Right ventricle myocardium superior (tissue), 1 donor: ENCODE results near the gene DLX4. TPM values are rescaled to one million over a fixed set of nuclear protein-coding genes. Genes with fewer than 3 reads are reported as not detected.

ENCODE experiments used
- total RNA-seq: library from RNA; stranded (reverse); fragmentation: NEBNext Ultra II Directional; extraction: Animal tissue kit (Norgen Biotek cat#: 25700); gene quantifications from one replicate; pipeline ENCODE4 v1.2.1, GENCODE V29; 2021
- donor health status: DM: no; HTN: yes; CAD: no; lungs with severe emphysema.

DLX4 gene
- total RNA-seq, 1 donor from 2014 or later, result not detected

Other genes with a start within 250 kb of the DLX4 start
- 9.5 TPM for gene FAM117A, start 205.1 kb upstream of the DLX4 start, total RNA-seq
- 42.5 TPM for gene KAT7, start 180.5 kb upstream of the DLX4 start, total RNA-seq
- gene TAC4, start 121.1 kb upstream of the DLX4 start, total RNA-seq, result not detected
- not detected for gene DLX3, start 26.0 kb downstream of the DLX4 start, total RNA-seq
- gene ITGA3, start 86.9 kb downstream of the DLX4 start, total RNA-seq, result 12.6 TPM
- 250 TPM for gene PDK2, start 126.2 kb downstream of the DLX4 start, total RNA-seq
- gene SAMD14, start 161.0 kb downstream of the DLX4 start, total RNA-seq, result 0.78 TPM
- gene PPP1R9B, start 181.5 kb downstream of the DLX4 start, total RNA-seq, result 35.4 TPM
- 135 TPM for gene SGCA, start 196.8 kb downstream of the DLX4 start, total RNA-seq
- gene COL1A1, start 232.4 kb downstream of the DLX4 start, total RNA-seq, result 28.1 TPM